Measurements from ENCODE around the gene IFT81. TPM values are rescaled to one million over a fixed set of nuclear protein-coding genes. Genes with fewer than 3 reads are reported as not detected.

IFT81 gene
- total and polyA plus RNA-seq, 2 experiments from 2014 or later: 17.5 to 22.3 TPM

- Histone ChIP-seq H3K4me1 (ENCODE audit: insufficient read depth) (no peaks in the 10 kb centered on the region), H3F3A (replicated peaks; ENCODE audit: low read depth) (no peaks in the 10 kb centered on the region), H4K20me1 (replicated peaks; ENCODE audit: insufficient read depth) (no peaks in the 10 kb centered on the region; the same call in 1 of the 2 replicates), H3K36me3 (ENCODE audit: insufficient read depth) (no peaks in the 10 kb centered on the region; the same call in 1 of the 2 replicates), H2AFZ (no peak overlapping the region), H3K9me2 (ENCODE audit: insufficient read depth) (no peaks in the 10 kb centered on the region), H3K27ac (ENCODE audit: low read depth) (no peak overlapping the region), H3K4me2 (no peak overlapping the region), H3K27me3 (ENCODE audit: insufficient read depth) (no peaks in the 10 kb centered on the region), H3K79me2 (replicated peaks; ENCODE audit: insufficient read depth) (no peaks in the 10 kb centered on the region), H3K4me3 (no peak overlapping the region)
- H3K4me1 Mint-ChIP-seq: no peaks in the 10 kb centered on the region
- TF ChIP-seq REST (IDR thresholded peaks at IDR 0.05; ENCODE audit: unreplicated experiment) (no peak), CREB1 (CRISPR knock-in tag; IDR thresholded peaks at IDR 0.05; ENCODE audit: low read depth) (no peak), ZNF462 (CRISPR knock-in tag; IDR thresholded peaks at IDR 0.05) (no peak), EZH2 (IDR thresholded peaks at IDR 0.05; ENCODE audit: low read depth, unreplicated experiment) (no peak), ZNF331 (CRISPR knock-in tag; IDR thresholded peaks at IDR 0.05; ENCODE audit: low read depth) (no peak), EZH2phosphoT487 (IDR thresholded peaks at IDR 0.05; ENCODE audit: unreplicated experiment) (no peak), ZNF114 (CRISPR knock-in tag; IDR thresholded peaks at IDR 0.05) (no peak), NANOG (IDR thresholded peaks at IDR 0.05; ENCODE audit: borderline replicate concordance) (no peak), ETS1 (IDR thresholded peaks at IDR 0.05) (no peak), STAT1 (IDR thresholded peaks at IDR 0.05; ENCODE audit: unreplicated experiment) (no peak), POLR2AphosphoS5 (IDR thresholded peaks at IDR 0.05; ENCODE audit: low read depth) (no peak), JUNB (IDR thresholded peaks at IDR 0.05; ENCODE audit: unreplicated experiment) (no peak)
- TF ChIP-seq, protein P1, sequence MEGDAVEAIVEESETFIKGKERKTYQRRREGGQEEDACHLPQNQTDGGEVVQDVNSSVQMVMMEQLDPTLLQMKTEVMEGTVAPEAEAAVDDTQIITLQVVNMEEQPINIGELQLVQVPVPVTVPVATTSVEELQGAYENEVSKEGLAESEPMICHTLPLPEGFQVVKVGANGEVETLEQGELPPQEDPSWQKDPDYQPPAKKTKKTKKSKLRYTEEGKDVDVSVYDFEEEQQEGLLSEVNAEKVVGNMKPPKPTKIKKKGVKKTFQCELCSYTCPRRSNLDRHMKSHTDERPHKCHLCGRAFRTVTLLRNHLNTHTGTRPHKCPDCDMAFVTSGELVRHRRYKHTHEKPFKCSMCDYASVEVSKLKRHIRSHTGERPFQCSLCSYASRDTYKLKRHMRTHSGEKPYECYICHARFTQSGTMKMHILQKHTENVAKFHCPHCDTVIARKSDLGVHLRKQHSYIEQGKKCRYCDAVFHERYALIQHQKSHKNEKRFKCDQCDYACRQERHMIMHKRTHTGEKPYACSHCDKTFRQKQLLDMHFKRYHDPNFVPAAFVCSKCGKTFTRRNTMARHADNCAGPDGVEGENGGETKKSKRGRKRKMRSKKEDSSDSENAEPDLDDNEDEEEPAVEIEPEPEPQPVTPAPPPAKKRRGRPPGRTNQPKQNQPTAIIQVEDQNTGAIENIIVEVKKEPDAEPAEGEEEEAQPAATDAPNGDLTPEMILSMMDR (conservative IDR thresholded peaks at IDR 0.05; ENCODE audit: low read depth in 2 of 2): no peak
- H3K9me3 Mint-ChIP-seq: no peaks in the 10 kb centered on the region
- no peak overlapping the region for H3K4me3 Mint-ChIP-seq
- peaks cover 2% of the 10 kb centered on the region for H3K27me3 Mint-ChIP-seq (ENCODE audit: insufficient read depth, low read depth, poor library complexity)
- DNase-seq (ENCODE audit: low spot score) (no peak), ATAC-seq (no peak)
- H3K36me3 Mint-ChIP-seq (ENCODE audit: low read depth): peaks cover 14% of the 10 kb centered on the region; the same call in 2 of the 3 replicates
- no peak overlapping the region for H3K27ac Mint-ChIP-seq
Observed at GRCh38 chr12:110193196-110193595, 69.0 kb downstream of the IFT81 start.

All from GM23338 (cell line).